SK-N-SH (cell line): ENCODE data around the gene BCL11B.

Experiments
- FOXJ3 ChIP-seq: sonication (generic); formaldehyde crosslinking; IDR thresholded peaks from 2 replicates; pipeline ENCODE4 v1.5.1; 2020; ENCODE audit warnings: mild to moderate bottlenecking, missing genetic modification reagents
- IRF3 ChIP-seq: fragments of 150-350 bp; IDR thresholded peaks from 2 replicates; pipeline ENCODE4 v1.6.1; 2016; ENCODE audit warnings: mild to moderate bottlenecking, low read depth, low read length
- RFX5 ChIP-seq: IDR thresholded peaks from 2 replicates; pipeline ENCODE4 v1.6.1; 2012; ENCODE audit warnings: mild to moderate bottlenecking, improper control_type of control experiment, low read length
- TF ChIP-seq, protein P1 (sequence below): IDR thresholded peaks from 2 replicates; pipeline ENCODE4; 2012
- TF ChIP-seq, protein P2 (sequence below): fragments of 200-600 bp; sonication (generic); IDR thresholded peaks from 2 replicates; pipeline ENCODE4 v1.6.1; 2017; ENCODE audit warnings: antibody characterized with exemption, mild to moderate bottlenecking, moderate library complexity

- TF ChIP-seq, protein P1, sequence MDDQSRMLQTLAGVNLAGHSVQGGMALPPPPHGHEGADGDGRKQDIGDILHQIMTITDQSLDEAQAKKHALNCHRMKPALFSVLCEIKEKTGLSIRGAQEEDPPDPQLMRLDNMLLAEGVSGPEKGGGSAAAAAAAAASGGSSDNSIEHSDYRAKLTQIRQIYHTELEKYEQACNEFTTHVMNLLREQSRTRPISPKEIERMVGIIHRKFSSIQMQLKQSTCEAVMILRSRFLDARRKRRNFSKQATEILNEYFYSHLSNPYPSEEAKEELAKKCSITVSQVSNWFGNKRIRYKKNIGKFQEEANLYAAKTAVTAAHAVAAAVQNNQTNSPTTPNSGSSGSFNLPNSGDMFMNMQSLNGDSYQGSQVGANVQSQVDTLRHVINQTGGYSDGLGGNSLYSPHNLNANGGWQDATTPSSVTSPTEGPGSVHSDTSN = no peak
- TF ChIP-seq, protein P2, sequence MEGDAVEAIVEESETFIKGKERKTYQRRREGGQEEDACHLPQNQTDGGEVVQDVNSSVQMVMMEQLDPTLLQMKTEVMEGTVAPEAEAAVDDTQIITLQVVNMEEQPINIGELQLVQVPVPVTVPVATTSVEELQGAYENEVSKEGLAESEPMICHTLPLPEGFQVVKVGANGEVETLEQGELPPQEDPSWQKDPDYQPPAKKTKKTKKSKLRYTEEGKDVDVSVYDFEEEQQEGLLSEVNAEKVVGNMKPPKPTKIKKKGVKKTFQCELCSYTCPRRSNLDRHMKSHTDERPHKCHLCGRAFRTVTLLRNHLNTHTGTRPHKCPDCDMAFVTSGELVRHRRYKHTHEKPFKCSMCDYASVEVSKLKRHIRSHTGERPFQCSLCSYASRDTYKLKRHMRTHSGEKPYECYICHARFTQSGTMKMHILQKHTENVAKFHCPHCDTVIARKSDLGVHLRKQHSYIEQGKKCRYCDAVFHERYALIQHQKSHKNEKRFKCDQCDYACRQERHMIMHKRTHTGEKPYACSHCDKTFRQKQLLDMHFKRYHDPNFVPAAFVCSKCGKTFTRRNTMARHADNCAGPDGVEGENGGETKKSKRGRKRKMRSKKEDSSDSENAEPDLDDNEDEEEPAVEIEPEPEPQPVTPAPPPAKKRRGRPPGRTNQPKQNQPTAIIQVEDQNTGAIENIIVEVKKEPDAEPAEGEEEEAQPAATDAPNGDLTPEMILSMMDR = no peak
- TF ChIP-seq IRF3 = no peak
- TF ChIP-seq RFX5 = no peak
- TF ChIP-seq FOXJ3 (CRISPR knock-in tag) = no peak
Observed at GRCh38 chr14:99231161-99231849, 40.7 kb downstream of the BCL11B start.
